ENCODE results near the gene CHST6.
"Not testable (repeated sequence)": the region's sequence is repeated elsewhere in the genome, so short reads cannot be mapped to it uniquely, and the experiment has no call there.

The CHST6 gene

DNA sequence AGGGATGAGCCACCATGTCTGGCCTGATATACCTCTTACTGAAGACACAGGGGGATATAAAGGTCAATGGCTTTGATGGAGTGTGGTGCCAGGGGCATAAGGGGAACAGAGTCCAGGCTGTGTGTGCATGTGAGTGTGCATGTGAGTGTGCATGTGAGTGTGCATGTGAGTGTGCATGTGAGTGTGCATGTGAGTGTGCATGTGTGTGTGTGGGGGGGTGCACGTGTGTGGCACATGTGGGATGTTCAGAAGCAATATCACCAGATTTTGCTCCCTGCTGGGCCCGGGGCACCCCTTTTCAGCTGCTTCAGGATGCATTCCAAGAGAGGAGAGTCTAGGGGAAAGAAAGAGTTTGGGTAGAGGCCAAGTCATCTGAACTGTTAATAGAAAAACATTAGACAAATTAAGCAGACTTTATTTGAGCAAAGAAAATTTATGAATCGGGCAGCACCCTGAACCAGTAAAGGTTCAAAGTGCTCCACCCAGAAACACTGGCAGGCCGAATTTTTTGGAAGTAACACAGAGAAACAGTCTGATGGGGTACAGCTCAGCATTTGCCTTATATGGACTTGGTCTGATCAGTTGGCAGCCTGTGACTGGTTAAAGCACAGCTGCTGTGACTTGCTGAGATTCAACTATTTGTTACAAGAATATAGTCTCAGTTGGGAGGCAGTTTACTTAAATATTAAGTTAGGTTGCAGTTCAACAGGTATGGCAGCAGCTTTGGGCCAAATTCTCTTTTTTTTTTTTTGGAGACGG is 31.0 kb upstream of the CHST6 start:
- H3K4me3 ChIP-seq (replicated peaks; ENCODE audit: low read depth, low read length): no peak overlapping the region
- DNase-seq (ENCODE audit: extremely low read depth, low read depth): no peak
- TF ChIP-seq, protein P1, sequence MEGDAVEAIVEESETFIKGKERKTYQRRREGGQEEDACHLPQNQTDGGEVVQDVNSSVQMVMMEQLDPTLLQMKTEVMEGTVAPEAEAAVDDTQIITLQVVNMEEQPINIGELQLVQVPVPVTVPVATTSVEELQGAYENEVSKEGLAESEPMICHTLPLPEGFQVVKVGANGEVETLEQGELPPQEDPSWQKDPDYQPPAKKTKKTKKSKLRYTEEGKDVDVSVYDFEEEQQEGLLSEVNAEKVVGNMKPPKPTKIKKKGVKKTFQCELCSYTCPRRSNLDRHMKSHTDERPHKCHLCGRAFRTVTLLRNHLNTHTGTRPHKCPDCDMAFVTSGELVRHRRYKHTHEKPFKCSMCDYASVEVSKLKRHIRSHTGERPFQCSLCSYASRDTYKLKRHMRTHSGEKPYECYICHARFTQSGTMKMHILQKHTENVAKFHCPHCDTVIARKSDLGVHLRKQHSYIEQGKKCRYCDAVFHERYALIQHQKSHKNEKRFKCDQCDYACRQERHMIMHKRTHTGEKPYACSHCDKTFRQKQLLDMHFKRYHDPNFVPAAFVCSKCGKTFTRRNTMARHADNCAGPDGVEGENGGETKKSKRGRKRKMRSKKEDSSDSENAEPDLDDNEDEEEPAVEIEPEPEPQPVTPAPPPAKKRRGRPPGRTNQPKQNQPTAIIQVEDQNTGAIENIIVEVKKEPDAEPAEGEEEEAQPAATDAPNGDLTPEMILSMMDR (IDR thresholded peaks at IDR 0.05; ENCODE audit: low read depth, low read length, missing control alignments): no peak

DNA sequence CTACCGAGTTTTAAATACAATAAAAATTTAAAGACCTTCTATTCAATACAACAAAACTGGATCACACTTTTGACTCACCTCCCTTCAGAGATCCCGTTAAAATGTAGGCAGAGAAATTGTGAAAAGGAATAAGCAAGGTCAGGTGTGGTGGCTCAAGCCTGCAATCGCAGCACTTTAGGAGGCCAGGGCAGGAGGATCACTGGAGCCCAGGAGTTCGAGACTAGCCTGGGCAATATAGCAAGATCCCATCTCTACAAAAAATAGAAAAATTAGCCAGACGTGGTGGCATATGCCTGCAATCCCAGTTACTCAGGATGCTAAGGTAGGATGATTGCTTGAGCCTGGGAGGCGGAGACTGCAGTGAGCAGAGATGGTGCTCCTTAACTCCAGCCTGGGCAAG is 23.9 kb upstream of the CHST6 start:
- H3K4me3 ChIP-seq (replicated peaks; ENCODE audit: low read depth, low read length): no peak overlapping the region
- no peak for DNase-seq (ENCODE audit: extremely low read depth, low read depth)
- TF ChIP-seq, protein P1 (IDR thresholded peaks at IDR 0.05; ENCODE audit: low read depth, low read length, missing control alignments): no peak

DNA sequence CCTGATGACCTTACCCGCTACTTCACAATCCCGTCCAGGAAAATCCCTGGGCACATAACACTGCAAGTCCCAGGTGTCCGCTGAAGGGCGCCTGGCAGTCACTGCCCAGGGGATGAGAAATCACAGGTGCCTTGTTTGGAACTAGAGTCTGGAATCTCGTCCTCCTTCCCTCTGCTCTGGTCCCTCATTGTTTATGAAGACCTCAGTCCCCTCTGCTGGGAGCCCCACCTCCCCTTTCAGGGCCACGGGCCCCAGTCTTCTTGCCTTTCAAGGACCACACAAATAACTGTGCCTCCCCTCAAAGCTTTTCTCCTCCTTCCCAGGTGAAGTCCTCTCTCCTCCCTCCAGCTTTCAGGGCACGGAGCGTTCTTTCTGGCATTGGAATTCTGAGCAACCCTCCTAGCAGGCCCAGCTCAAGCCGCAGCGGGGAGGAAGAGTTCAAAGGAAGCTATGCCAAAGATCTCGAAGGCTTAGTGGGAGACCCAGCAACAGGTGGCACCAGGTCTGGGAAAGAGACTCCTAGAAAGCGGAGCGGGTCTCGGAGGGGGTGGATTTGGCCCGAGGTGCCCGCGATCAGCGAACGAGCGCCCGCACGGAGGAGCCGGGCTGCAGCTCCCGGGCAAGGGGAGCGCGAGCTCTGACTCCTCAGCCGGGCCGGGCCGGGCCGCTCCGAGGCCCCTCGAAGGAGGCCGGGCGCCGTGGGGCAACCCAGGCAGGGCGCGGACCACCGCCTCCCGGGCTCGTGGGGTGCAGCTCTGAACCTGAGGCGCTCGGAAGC is 21.1 kb upstream of the CHST6 start:
- not testable (repeated sequence) for DNase-seq (ENCODE audit: extremely low read depth, low read depth)

DNA sequence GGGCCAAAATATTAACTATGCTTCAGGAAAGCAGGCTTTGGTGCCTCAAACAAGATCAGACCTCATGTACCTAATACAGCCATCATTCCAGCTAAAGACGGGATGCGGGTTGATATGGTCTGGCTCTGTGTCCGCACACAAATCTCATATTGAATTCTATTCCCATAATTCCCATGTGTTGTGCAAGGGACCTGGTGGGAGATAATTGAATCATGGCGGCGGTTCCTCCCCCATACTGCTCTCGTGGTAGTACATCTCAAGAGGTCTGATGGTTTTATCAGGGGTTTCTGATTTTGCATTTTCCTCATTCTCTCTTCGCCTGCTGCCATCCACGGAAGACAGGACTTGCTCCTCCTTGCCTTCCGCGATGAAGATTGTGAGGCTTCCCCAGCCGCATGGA is 19.1 kb upstream of the CHST6 start:
- H3K4me3 ChIP-seq (replicated peaks; ENCODE audit: low read depth, low read length): no peak overlapping the region
- TF ChIP-seq, protein P1 (IDR thresholded peaks at IDR 0.05; ENCODE audit: low read depth, low read length, missing control alignments): no peak
- no peak for DNase-seq (ENCODE audit: extremely low read depth, low read depth)

More for the DNA sequence above, 21.1 kb upstream of the CHST6 start:
- H3K4me3 ChIP-seq (replicated peaks; ENCODE audit: low read depth, low read length): peak overlapping the region; percentile 77

DNA sequence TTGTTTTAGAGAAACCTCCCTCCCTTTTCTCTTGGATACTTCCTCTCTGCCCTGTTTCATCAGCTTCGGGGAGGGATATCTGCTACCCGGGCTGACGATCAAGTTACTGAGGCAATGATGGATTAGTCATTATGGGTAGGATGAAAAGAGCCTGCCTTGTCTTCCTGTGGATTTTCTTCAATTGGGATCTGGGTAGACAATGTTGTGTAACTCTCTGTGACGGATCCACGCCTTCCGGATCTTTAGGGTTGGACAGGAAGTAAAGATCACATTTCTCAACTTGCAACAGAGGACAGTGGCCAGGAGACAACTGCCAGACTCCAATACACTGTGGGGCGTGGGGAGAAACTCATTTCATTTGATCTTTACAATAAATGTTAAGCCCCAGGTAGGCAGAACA is 11.3 kb upstream of the CHST6 start:
- H3K4me3 ChIP-seq (replicated peaks; ENCODE audit: low read depth, low read length): no peak overlapping the region
- no peak for DNase-seq (ENCODE audit: extremely low read depth, low read depth)
- TF ChIP-seq, protein P1 (IDR thresholded peaks at IDR 0.05; ENCODE audit: low read depth, low read length, missing control alignments): no peak

DNA sequence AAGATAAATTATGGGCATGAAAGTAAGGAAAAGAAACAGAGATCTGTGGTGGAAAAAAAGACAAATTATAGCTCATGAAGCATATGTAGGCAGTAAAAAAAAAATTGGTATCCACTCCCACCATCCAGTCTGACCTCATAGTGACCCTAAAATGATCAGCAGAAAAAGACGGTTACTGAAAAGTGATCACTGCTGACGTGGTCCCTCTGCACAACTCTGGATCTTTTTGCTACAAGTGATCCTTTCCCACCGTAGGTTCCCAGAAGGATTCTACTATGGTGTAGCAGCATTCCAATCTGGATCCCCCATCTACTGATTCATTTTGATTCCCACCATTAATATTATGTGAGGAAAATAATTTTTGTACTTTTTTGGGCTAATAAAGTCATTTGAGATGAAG is 10.9 kb upstream of the CHST6 start:
- TF ChIP-seq, protein P1 (IDR thresholded peaks at IDR 0.05; ENCODE audit: low read depth, low read length, missing control alignments): no peak
- H3K4me3 ChIP-seq (replicated peaks; ENCODE audit: low read depth, low read length): no peak overlapping the region
- DNase-seq (ENCODE audit: extremely low read depth, low read depth): no peak

DNA sequence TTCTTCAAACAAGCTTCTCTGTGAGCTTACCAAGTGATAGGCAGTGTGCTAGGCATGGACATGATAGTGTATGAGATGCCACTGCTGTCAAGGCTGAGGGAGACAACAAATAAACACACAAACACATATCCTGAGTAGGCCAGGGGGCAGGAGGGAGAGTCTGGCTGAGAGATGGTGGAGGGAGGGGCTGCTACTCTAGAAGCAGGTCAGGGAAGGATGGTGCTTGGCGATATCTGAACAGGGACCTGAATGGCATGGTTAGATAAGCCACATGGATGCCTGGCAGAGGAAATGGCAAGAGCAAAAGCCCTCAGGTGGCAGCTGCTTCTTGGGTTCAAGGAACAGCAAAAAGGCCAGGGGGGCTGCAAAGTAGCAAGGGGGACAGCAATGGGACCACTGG is 8.6 kb upstream of the CHST6 start:
- DNase-seq (ENCODE audit: extremely low read depth, low read depth): no peak
- H3K4me3 ChIP-seq (replicated peaks; ENCODE audit: low read depth, low read length): no peak overlapping the region
- TF ChIP-seq, protein P1 (IDR thresholded peaks at IDR 0.05; ENCODE audit: low read depth, low read length, missing control alignments): no peak
